Caki2 (cell line): Measurements from ENCODE around the gene RNF186. TPM values are rescaled to one million over a fixed set of nuclear protein-coding genes. Genes with fewer than 3 reads are reported as not detected.
"Not testable (repeated sequence)": the region's sequence is repeated elsewhere in the genome, so short reads cannot be mapped to it uniquely, and the experiment has no call there.

Experiments used
- DNase-seq: peaks from one replicate; pipeline ENCODE4 v3.0.0-alpha.2; 2015; ENCODE audit warnings: low read depth
- in situ Hi-C: cut with HindIII; loops from 2 replicates; pipeline ENCODE4 v1.10.0; 2016; ENCODE audit warnings: low sequenced_read_pairs, low pct_unique_long_range_greater_than_20kb, mixed read lengths
- total RNA-seq: library from RNA; depleted of rRNA; stranded (reverse); fragments of >200 nt; shearing (Covaris generic); gene quantifications from 2 replicates; pipeline ENCODE4 v1.2.3, GENCODE V29; 2014; ENCODE audit warnings: low replicate concordance

Gene RNF186
- total RNA-seq, 1 experiment from 2014 or later = not detected

DNA sequence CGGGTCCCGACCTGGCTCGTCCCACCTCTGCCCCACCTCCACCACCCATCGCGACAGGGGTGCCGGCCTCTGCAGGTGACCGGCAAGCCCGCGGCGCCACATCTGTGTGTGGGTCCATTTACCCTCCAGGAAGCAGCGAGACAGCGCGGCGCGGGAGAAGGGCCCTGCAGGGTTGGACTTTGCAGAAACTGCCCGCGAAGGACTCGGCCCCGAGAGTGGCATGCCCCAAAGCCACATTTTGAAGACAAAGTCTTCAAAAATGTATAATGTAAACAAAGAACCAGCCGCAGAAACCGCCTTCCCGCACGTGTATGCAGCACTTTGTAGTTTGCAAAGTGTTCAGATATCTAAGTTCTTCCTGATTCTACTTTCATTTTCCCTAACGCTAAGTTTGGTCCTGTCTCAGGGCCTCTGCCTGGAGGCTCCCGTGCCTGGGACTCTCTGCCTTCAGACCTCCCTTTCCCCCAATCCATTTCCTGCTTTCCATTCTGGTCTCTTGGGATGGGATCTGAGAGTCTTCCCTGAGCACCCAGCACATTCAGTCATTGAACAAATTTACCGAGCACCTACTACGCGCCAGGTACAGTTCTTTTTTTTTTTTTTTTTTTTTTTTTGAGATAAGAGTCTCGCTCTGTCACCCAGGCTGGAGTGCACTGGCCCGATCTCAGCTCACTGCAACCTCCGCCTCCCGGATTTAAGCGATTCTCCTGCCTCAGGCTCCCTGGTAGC is 14.8 kb downstream of the RNF186 start:
- in situ Hi-C loops = no loop called here
- DNase-seq = peak; percentile 68

GRCh38 chr1:19799230-19800075 is 15.6 kb downstream of the RNF186 start, which contains the start of gene TMCO4:
Gene TMCO4, minus strand, starts transcription at chr1:19799916. Its CDS starts 19,158 bp downstream, at chr1:19780758.
- peak; percentile 58 for DNase-seq
- in situ Hi-C loops = no loop called here

DNA sequence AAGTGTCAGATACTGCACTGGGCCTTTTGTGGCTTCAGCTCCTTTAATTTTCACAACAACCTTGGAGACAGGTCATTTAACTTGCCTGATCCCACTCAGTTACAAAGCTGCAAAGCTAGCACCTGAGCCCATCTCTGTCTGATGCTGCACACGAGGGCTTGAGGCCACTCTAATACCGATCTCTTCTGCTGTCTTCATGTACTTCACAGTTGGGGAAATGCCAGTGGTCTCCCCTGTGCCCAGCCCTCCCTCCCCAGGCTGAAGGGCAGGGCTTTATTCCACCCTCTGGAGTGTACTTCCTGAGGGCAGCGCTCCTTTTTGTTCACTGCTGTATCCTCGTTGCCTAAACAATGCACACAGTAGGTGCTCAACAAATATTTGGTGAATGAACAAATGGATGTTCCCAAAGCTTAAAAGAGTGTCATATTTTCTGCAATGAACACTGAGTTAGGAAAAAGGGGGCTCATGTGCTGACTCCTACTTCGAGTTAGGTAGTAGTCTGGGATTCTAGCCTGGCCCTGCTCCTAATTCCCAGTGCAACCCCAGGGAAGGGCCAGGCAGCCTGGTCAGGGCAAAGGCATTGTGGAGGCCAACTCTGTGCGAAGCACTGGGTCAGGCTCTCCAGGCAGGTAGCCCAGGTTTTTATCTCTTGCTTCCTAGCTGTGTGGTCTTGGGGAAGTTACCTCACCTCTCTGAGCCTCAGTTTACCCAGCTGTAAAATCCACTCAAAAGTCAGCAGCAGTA is 16.4 kb downstream of the RNF186 start:
- DNase-seq = no peak
- in situ Hi-C loops = no loop called here

GRCh38 chr1:19797827-19798226 is 17.3 kb downstream of the RNF186 start:
- in situ Hi-C loops = no loop called here
- no peak for DNase-seq

GRCh38 chr1:19794583-19794982 is 20.5 kb downstream of the RNF186 start:
- in situ Hi-C loops = no loop called here

DNA sequence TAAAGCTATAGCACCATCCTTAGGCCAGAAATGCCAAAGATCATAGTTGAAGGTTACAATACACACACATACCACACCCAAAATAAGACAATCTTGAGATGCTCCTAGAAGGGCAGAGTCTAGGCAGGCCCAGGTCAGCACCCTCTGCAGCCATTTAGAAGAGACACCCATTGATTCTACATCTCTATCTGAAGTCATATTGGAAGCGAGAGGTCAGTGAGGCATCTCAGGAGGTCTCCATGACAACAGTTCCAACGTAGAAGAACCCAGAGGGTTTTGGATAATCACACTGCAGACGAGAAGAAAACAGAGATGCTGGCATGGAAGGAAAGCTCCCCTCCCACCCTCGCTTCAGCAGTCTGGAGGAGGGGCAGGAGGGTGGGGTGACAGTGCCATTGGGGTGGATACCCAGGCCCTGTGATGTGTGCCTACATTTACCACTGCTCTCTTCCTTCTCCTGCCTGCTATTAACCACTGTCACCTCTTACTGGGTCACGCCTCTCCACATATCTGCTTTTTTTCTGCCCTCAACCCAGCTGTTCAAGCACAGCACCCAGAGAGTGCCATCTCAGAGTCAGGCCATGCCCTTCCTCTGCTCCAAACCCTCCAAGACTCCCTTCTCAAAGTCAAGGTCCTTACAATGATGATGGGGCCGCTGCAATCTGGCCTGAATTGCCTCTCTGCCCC is 21.6 kb downstream of the RNF186 start:
- in situ Hi-C loops = no loop called here
- DNase-seq = no peak

More at GRCh38 chr1:19794583-19794982, 20.5 kb downstream of the RNF186 start:
- no peak for DNase-seq

DNA sequence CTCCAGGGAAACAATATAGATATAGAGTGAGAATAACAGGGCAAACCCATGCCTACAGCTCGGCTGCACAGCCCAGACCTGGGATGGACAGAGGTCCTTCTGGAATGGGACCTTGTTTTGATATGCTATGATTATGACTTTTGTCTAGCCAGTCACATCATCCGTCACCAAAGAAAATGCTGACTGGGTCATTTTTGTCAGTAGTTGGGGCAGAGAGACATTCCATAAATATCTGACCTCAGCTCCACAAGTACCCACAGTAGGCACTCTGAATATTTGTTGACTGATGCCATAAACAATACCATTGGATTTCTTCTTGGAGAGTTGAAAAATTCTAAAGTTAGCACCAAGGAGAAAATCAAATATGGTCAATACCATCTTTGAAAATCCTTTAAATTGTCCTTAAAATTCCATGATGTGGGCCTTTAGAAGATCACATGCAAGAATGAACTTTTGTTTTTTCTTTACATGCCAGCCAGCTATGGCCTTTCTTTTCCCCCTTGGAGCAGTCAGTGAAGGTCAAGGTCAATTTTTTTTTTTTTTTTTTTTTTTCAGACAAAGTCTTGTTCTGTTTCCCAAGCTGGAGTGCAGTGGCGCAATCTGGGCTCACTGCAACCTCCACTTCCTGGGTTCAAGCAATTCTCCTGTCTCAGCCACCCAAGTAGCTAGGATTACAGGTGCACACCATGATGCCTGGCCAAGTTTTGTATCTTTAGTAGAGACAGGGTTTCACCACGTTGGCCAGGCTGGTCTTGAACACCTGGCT is 22.7 kb downstream of the RNF186 start:
- DNase-seq = no peak
- in situ Hi-C loops = no loop called here

- in situ Hi-C loops, DNase-seq: not testable (repeated sequence)
These were observed 24.8 kb downstream of the RNF186 start for GRCh38 chr1:19790061-19790975.

DNA sequence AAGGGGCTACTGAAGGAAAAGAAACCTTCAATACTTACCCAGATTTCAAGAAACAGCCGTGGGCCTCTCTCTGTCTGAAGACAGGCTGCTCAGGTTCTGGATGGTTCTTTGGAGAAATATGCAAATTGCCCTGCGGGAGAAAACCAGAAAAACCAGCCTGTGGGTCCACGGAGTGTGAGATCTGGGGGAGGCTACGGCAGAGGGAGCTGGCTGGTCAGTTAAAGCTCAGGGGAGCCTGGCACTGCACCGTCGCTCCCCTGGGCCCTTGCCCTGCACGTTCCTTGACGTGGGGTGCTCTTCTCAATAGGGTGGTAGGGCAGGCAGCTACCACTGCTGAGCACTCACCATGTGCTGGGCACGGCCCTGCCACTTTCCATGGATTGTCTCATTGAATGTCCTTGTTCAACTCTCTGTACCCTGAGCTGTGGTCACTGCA is 28.1 kb downstream of the RNF186 start:
- in situ Hi-C loops = no loop called here
- DNase-seq = no peak

- in situ Hi-C loops = no loop called here
- DNase-seq = no peak
These were observed 29.4 kb downstream of the RNF186 start for GRCh38 chr1:19785660-19786059.

DNA sequence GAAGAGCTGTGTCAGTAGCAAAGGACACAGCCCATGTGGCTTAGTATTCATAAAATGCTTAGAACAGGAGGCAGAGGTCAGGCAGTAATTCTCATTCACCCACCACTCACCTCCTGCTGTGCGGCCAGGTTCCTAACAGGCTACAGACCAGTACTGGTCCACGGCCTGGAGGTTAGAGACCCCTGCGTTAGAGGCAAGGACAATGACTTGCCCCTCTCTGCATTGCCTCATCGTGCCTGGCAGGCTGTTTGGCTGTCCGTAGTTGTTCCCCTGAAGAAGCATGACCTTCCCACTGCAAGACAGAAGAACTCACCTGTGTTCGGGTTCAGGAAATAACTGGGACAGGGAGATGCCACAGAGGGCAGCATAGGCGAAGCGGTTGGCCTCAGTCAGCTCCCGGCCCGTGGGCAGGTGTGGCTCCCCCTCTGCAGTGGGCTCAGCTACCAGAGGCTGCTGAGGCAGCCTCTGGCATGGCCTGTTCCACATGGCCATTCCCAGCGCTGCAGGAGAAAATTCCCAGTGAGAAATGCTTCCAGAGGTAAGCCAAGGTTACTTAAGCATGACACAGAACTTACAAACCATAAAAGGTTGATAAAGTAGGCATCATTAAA is 34.7 kb downstream of the RNF186 start:
- DNase-seq = no peak
- in situ Hi-C loops = no loop called here

DNA sequence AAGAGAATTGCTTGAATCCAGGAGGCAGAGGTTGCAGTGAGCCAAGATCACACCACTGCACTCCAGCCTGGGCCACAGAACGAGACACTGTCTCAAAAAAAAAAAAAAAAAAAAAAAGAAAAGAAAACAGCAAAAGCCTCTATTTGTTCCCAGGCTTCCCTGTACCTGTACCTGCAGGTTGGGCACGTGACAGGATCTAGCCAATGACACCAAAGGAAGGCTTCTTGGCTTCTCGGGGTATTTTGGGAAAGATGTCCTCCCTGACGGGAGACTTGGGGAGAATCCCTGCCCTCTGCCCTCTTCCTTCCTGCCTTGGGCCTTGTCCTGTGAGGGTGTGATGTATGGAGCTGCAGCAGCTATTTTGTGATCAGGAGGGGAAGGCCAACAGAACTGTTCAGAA is 38.1 kb downstream of the RNF186 start:
- no peak for DNase-seq
- in situ Hi-C loops = no loop called here

GRCh38 chr1:19776287-19776686 is 38.8 kb downstream of the RNF186 start:
- in situ Hi-C loops = no loop called here
- no peak for DNase-seq

- in situ Hi-C loops = no loop called here
These were observed 39.3 kb downstream of the RNF186 start for GRCh38 chr1:19775831-19776230.

DNA sequence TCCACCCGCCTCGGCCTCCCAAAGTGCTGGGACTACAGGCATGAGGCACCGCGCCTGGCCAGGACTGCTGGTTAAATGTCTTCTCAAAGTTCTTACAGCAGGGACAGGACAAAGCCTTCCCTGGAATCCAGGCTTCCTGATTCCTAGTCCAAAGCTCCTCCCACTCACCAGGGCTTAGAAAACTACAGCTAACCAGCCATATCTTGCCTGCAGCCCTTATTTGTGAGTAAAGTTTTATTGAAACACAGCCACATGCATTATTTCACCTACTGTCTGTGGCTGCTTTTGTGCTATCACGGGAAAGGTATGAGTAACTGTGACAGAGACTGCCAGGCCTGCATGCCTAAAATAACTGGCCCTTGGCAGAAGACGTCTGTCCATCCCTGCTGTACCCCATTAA is 39.8 kb downstream of the RNF186 start:
- DNase-seq = no peak
- in situ Hi-C loops = no loop called here

More at GRCh38 chr1:19775831-19776230, 39.3 kb downstream of the RNF186 start:
- no peak for DNase-seq

- in situ Hi-C loops = no loop called here
- no peak for DNase-seq
These were observed 40.8 kb downstream of the RNF186 start for GRCh38 chr1:19774180-19774785.
